HCT116 (cell line): ENCODE measurements around the gene ARHGEF37. TPM values are rescaled to one million over a fixed set of nuclear protein-coding genes. Genes with fewer than 3 reads are reported as not detected.

Experiments
- ATAC-seq: fragments of 200-7000 bp; cut with Tn5 transposase; 2 replicates; pipeline ENCODE4 v1.9.1; 2020; ENCODE audit warnings: mild to moderate bottlenecking, moderate library complexity
- BruUV-seq: library from RNA; stranded (reverse); fragments of 400-500 nt; replicated peaks from 2 replicates; lab custom pipeline; 2021; lab: Mats Ljungman, UMichigan
- CTCF ChIA-PET: fragments of 300-600 bp; sonication (Branson Sonifier 250); formaldehyde crosslinking; loops from one replicate; lab custom pipeline; 2021; ENCODE audit warnings: antibody characterized with exemption; lab: Charles Lee
- POLR2A ChIA-PET: fragments of 300-600, 350-600 bp; sonication (Branson Sonifier 250); formaldehyde crosslinking; loops from one replicate; lab custom pipeline; 2021; ENCODE audit warnings: antibody characterized with exemption; lab: Charles Lee
- RAD21 ChIA-PET, 2 experiments: fragments of 300-600 bp; sonication (Branson Sonifier 250); formaldehyde crosslinking; loops; one replicate each; lab custom pipeline; 2023; ENCODE audit warnings: low total read pairs in 2 of 2; ENCODE audit not compliant: uncharacterized antibody in 2 of 2, unreplicated experiment in 2 of 2, low non-redundant PET in 1 of 2; lab: Charles Lee
- DNase-seq: peaks from one replicate; pipeline ENCODE4 v3.0.0-alpha.2; 2010; ENCODE audit warnings: low read depth, low spot score
- H2AFZ ChIP-seq: fragments of 200-600 bp; shearing (Covaris generic), sonication (generic); 2 replicates; pipeline ENCODE4 v1.6.1; 2017; ENCODE audit warnings: low read depth, mixed run types, mixed read lengths, antibody characterized with exemption, low read length; ENCODE audit not compliant: poor library complexity, severe bottlenecking
- H3K27ac ChIP-seq: 2 replicates; pipeline ENCODE4 v1.5.1; 2012; ENCODE audit warnings: low read depth, low read length
- H3K27me3 ChIP-seq: fragments of 200-600 bp; sonication (generic); 2 replicates; pipeline ENCODE4 v1.6.1; 2016; ENCODE audit warnings: mixed run types, low read length, mixed read lengths; ENCODE audit not compliant: insufficient read depth
- H3K36me3 ChIP-seq, 2 experiments: fragments of 200-500 bp in 1 of 2; fragments of 200-600 bp in 1 of 2; sonication (Bioruptor generic) in 1 of 2; sonication (generic) in 1 of 2; 2 replicates each; pipeline versions ENCODE4 v1.5.1 to v1.6.1; 2014 to 2016; ENCODE audit warnings: low read length in 2 of 2, inconsistent platforms in 1 of 2, mixed read lengths in 1 of 2, mixed run types in 1 of 2; ENCODE audit not compliant: insufficient read depth in 2 of 2, control insufficient read depth in 1 of 2
- H3K4me1 ChIP-seq, 2 experiments: fragments of 200-600 bp in 1 of 2; sonication (generic) in 1 of 2; 2 replicates each; pipeline versions ENCODE4 v1.5.1 to v1.6.1; 2012 to 2017; ENCODE audit warnings: low read length in 2 of 2, inconsistent platforms in 1 of 2, mild to moderate bottlenecking in 1 of 2, mixed read lengths in 1 of 2, mixed run types in 1 of 2, moderate library complexity in 1 of 2; ENCODE audit not compliant: insufficient read depth in 2 of 2, control insufficient read depth in 1 of 2
- H3K4me2 ChIP-seq: fragments of 200-600 bp; sonication (generic); 2 replicates; pipeline ENCODE4 v1.6.1; 2017; ENCODE audit warnings: mixed run types, low read length, mixed read lengths
- H3K4me3 ChIP-seq, 2 experiments: fragments of 200-600 bp in 1 of 2; sonication (generic) in 1 of 2; replicated peaks in 1 of 2; 2 replicates each; pipeline ENCODE4 v1.5.1; 2011 to 2016; ENCODE audit warnings: low read length in 2 of 2, control low read depth in 1 of 2, low read depth in 1 of 2, mild to moderate bottlenecking in 1 of 2, mixed read lengths in 1 of 2, mixed run types in 1 of 2
- H3K79me2 ChIP-seq: fragments of 200-600 bp; sonication (generic); 2 replicates; pipeline ENCODE4 v1.6.1; 2017; ENCODE audit warnings: mild to moderate bottlenecking, mixed run types, low read length, moderate library complexity, mixed read lengths; ENCODE audit not compliant: insufficient read depth
- H3K9ac ChIP-seq: fragments of 200-600 bp; sonication (generic); 2 replicates; pipeline ENCODE4 v1.6.1; 2016; ENCODE audit warnings: low read length, mixed read lengths
- H3K9me2 ChIP-seq: fragments of 200-600 bp; sonication (generic), shearing (Covaris generic); 2 replicates; pipeline ENCODE4 v1.6.1; 2017; ENCODE audit warnings: mixed run types, mild to moderate bottlenecking, moderate library complexity; ENCODE audit not compliant: insufficient read depth
- H3K9me3 ChIP-seq, 2 experiments: fragments of 200-500 bp in 1 of 2; fragments of 200-600 bp in 1 of 2; sonication (Bioruptor generic) in 1 of 2; sonication (generic) in 1 of 2; 2 replicates each; pipeline ENCODE4 v1.6.1; 2014 to 2017; ENCODE audit warnings: low read length in 2 of 2, mixed read lengths in 2 of 2, inconsistent platforms in 1 of 2, low read depth in 1 of 2, mild to moderate bottlenecking in 1 of 2, mixed run types in 1 of 2, moderate library complexity in 1 of 2; ENCODE audit not compliant: control insufficient read depth in 1 of 2, insufficient read depth in 1 of 2
- H4K20me1 ChIP-seq: fragments of 200-600 bp; sonication (generic), shearing (Covaris generic); 2 replicates; pipeline ENCODE4 v1.6.1; 2017; ENCODE audit warnings: mixed run types, mild to moderate bottlenecking, moderate library complexity; ENCODE audit not compliant: insufficient read depth
- ATF3 ChIP-seq: IDR thresholded peaks from 2 replicates; pipeline ENCODE4 v1.6.1; 2012
- CBX3 ChIP-seq: IDR thresholded peaks from 2 replicates; pipeline ENCODE4 v1.6.1; 2012; ENCODE audit warnings: low read depth
- CEBPB ChIP-seq: IDR thresholded peaks from 2 replicates; pipeline ENCODE4 v1.6.1; 2012; ENCODE audit warnings: low read depth
- CTCF ChIP-seq, 3 experiments: fragments of 200-600 bp in 1 of 3; sonication (generic) in 1 of 3; IDR thresholded peaks in 2 of 3; conservative IDR thresholded peaks in 1 of 3; 2 replicates each; pipeline ENCODE4 v1.5.1; 2012 to 2017; ENCODE audit warnings: low read depth in 2 of 3, low read length in 2 of 3, antibody characterized with exemption in 1 of 3, borderline replicate concordance in 1 of 3, control low read depth in 1 of 3, mild to moderate bottlenecking in 1 of 3, mixed read lengths in 1 of 3, mixed run types in 1 of 3, moderate library complexity in 1 of 3; ENCODE audit not compliant: insufficient read depth in 1 of 3
- EZH2 ChIP-seq: fragments of 200-600 bp; sonication (generic); IDR thresholded peaks from 2 replicates; pipeline ENCODE4 v1.6.1; 2017; ENCODE audit warnings: antibody characterized with exemption, mixed run types
- FOSL1 ChIP-seq: IDR thresholded peaks from 2 replicates; pipeline ENCODE4 v1.6.1; 2012; ENCODE audit warnings: low read depth
- POLR2AphosphoS5 ChIP-seq: IDR thresholded peaks from 2 replicates; pipeline ENCODE4 v1.6.1; 2011; ENCODE audit warnings: mild to moderate bottlenecking, low read depth, low read length, moderate library complexity
- REST ChIP-seq: IDR thresholded peaks from 2 replicates; pipeline ENCODE4 v1.6.1; 2012; ENCODE audit warnings: low read depth
- SIN3A ChIP-seq: IDR thresholded peaks from 2 replicates; pipeline ENCODE4 v1.6.1; 2012; ENCODE audit warnings: low read depth
- YY1 ChIP-seq: IDR thresholded peaks from 2 replicates; pipeline ENCODE4 v1.6.1; 2011; ENCODE audit warnings: low read length, low read depth, moderate library complexity, mild to moderate bottlenecking; ENCODE audit not compliant: insufficient replicate concordance; ENCODE audit errors: extremely low read depth
- ZBTB33 ChIP-seq: IDR thresholded peaks from 2 replicates; pipeline ENCODE4 v1.6.1; 2011; ENCODE audit warnings: mild to moderate bottlenecking, low read length, moderate library complexity; ENCODE audit not compliant: insufficient replicate concordance; ENCODE audit errors: extremely low read depth
- intact Hi-C: fragments of 100-400 bp; cut with micrococcal nuclease; formaldehyde crosslinking; loops from 2 replicates; pipeline ENCODE4 v1.10.0; 2022
- total RNA-seq: library from RNA; stranded (reverse); gene quantifications from one replicate; pipeline ENCODE4 v1.2.1, GENCODE V29; 2021; ENCODE audit not compliant: unreplicated experiment

ARHGEF37 gene
- total RNA-seq, 1 experiment from 2014 or later: 7.0 TPM

- Histone ChIP-seq H2AFZ (no peak overlapping the region), H3K4me2 (no peak overlapping the region), H3K9ac (no peak overlapping the region), H3K4me3 (no peak overlapping the region), H4K20me1 (no peaks in the 10 kb centered on the region), H3K79me2 (no peaks in the 10 kb centered on the region), H3K9me2 (no peaks in the 10 kb centered on the region), H3K4me1 (peaks cover 9 to 23% of the 10 kb centered on the region in 2 experiments), H3K27ac (no peak overlapping the region), H3K27me3 (no peaks in the 10 kb centered on the region), H3K36me3 (no peaks in the 10 kb centered on the region)
- ChIA-PET RAD21 (no interaction called here), CTCF (no interaction called here), POLR2A (interaction anchor here (1.1 kb wide), 1 partner anchor 12 kb away, joined by 3 read pairs; no protein-coding TSS in a partner anchor)
- no peak for DNase-seq
- no TSS peak for BruUV-seq
- intact Hi-C loops: no loop called here
- TF ChIP-seq CTCF (IDR thresholded peaks at IDR 0.05 in 2 of 3, conservative IDR thresholded peaks at IDR 0.05 in 1 of 3; ENCODE audit: borderline replicate concordance in 1 of 3, insufficient read depth in 1 of 3, low read depth in 2 of 3, low read length in 2 of 3) (no peak), CEBPB (no peak), YY1 (no peak), ZBTB33 (no peak), CBX3 (no peak), EZH2 (no peak), SIN3A (no peak), REST (no peak), ATF3 (no peak), FOSL1 (no peak), POLR2AphosphoS5 (no peak)
- TF ChIP-seq, all 23 proteins: peak for 0
- no peak for ATAC-seq
- H3K9me3 ChIP-seq: no peaks in the 10 kb centered on the region
These were observed 2.4 kb upstream of the ARHGEF37 start for GRCh38 chr5:149578896-149579295.
